HepG2 (cell line): ENCODE measurements around the gene SYNGR2. TPM values are rescaled to one million over a fixed set of nuclear protein-coding genes. Genes with fewer than 3 reads are reported as not detected.

Experiments
- CBX2 ChIP-seq, 2 experiments: fragments of 200-600 bp in 1 of 2; sonication (generic); formaldehyde crosslinking in 1 of 2; IDR thresholded peaks; 2 replicates each; pipeline versions ENCODE4 v1.7.0 to v1.8.1; 2018 to 2022; ENCODE audit warnings: low read depth in 2 of 2, low read length in 1 of 2, mild to moderate bottlenecking in 1 of 2, missing genetic modification reagents in 1 of 2
- FOXA1 ChIP-seq, 2 experiments: fragments of 450-650 bp in 1 of 2; sonication (generic) in 1 of 2; formaldehyde crosslinking in 1 of 2; IDR thresholded peaks; 2 replicates each; pipeline versions ENCODE4 v1.4.0 to v1.6.1; 2016 to 2020; ENCODE audit warnings: missing genetic modification reagents in 1 of 2
- HDAC1 ChIP-seq: sonication (generic); formaldehyde crosslinking; IDR thresholded peaks from 2 replicates; pipeline ENCODE4 v1.5.1; 2020; ENCODE audit warnings: mild to moderate bottlenecking, missing genetic modification reagents
- HNRNPH1 ChIP-seq: fragments of 200-400 bp; formaldehyde crosslinking; optimal IDR thresholded peaks from 2 replicates; pipeline ENCODE3; 2017; ENCODE audit warnings: mild to moderate bottlenecking, low read depth, low read length
- KDM2A ChIP-seq: sonication (generic); formaldehyde crosslinking; IDR thresholded peaks from 2 replicates; pipeline ENCODE4 v1.4.0; 2020; ENCODE audit warnings: low read depth, missing genetic modification reagents, borderline replicate concordance
- KLF9 ChIP-seq: IDR thresholded peaks from 2 replicates; pipeline ENCODE4 v1.6.1; 2016; ENCODE audit warnings: low read depth
- SCMH1 ChIP-seq: sonication (generic); formaldehyde crosslinking; IDR thresholded peaks from 2 replicates; pipeline ENCODE4 v1.9.0; 2021; ENCODE audit warnings: missing genetic modification reagents, mild to moderate bottlenecking, borderline replicate concordance
- SKI ChIP-seq: fragments of 450-650 bp; IDR thresholded peaks from one replicate; pipeline ENCODE4 v1.6.1; 2018; ENCODE audit warnings: mild to moderate bottlenecking; ENCODE audit not compliant: partially characterized antibody
- TGIF2 ChIP-seq: IDR thresholded peaks from 2 replicates; pipeline ENCODE4 v1.6.1; 2016; ENCODE audit warnings: control low read depth, missing compliant biosample characterization
- ZC3H13 ChIP-seq: sonication (generic); formaldehyde crosslinking; IDR thresholded peaks from 2 replicates; pipeline ENCODE4 v1.8.1; 2023; ENCODE audit warnings: mild to moderate bottlenecking, missing genetic modification reagents, moderate library complexity
- ZNF136 ChIP-seq: sonication (generic); formaldehyde crosslinking; IDR thresholded peaks from 2 replicates; pipeline ENCODE4 v1.8.1; 2022; ENCODE audit warnings: low read depth, mild to moderate bottlenecking, moderate library complexity, missing genetic modification reagents
- ZNF205 ChIP-seq: IDR thresholded peaks from 2 replicates; pipeline ENCODE4 v1.6.1; 2018; ENCODE audit warnings: missing biosample characterization, missing genetic modification reagents
- ZNF605 ChIP-seq: sonication (generic); formaldehyde crosslinking; IDR thresholded peaks from 2 replicates; pipeline ENCODE4 v1.8.0; 2022; ENCODE audit warnings: mild to moderate bottlenecking, missing genetic modification reagents
- ZNF615 ChIP-seq: sonication (generic); formaldehyde crosslinking; IDR thresholded peaks from 2 replicates; pipeline ENCODE4 v1.5.0; 2020; ENCODE audit warnings: mild to moderate bottlenecking, missing genetic modification reagents, borderline replicate concordance
- ZSCAN12 ChIP-seq: sonication (generic); formaldehyde crosslinking; IDR thresholded peaks from 2 replicates; pipeline ENCODE4 v1.9.0; 2021; ENCODE audit warnings: mild to moderate bottlenecking, missing genetic modification reagents
- polyA plus RNA-seq, 8 experiments: library from polyadenylated mRNA; depleted of rRNA in 3 of 8; stranded (reverse) in 7 of 8; unstranded in 1 of 8; fragments of >200 nt; fragmentation: Illumina TruSeq in 4 of 8; extraction: Trizol in 4 of 8; gene quantifications; 2 replicates each; pipeline versions ENCODE4 v1.2.1 to v1.2.3, GENCODE V29; 2011 to 2016; ENCODE audit warnings: low read depth in 4 of 8, missing spikeins in 1 of 8, mixed read lengths in 1 of 8; ENCODE audit not compliant: insufficient read depth in 1 of 8
- total RNA-seq, 5 experiments: library from RNA; depleted of rRNA; stranded (reverse); fragments of >200 nt; fragmentation: Illumina TruSeq; extraction: Trizol; gene quantifications; 2 replicates each; pipeline ENCODE4 v1.2.3, GENCODE V29; 2016; ENCODE audit warnings: low read depth in 1 of 5
- TF ChIP-seq, protein P1 (sequence below): sonication (generic); formaldehyde crosslinking; IDR thresholded peaks from 2 replicates; pipeline ENCODE4 v1.4.0; 2020; ENCODE audit warnings: low read depth, mild to moderate bottlenecking, missing genetic modification reagents
- TF ChIP-seq, protein P2 (sequence below): sonication (generic); formaldehyde crosslinking; IDR thresholded peaks from 2 replicates; pipeline ENCODE4 v1.5.0; 2020; ENCODE audit warnings: missing genetic modification reagents
- TF ChIP-seq, protein P3 (sequence below): sonication (generic); formaldehyde crosslinking; IDR thresholded peaks from 2 replicates; pipeline ENCODE4 v1.8.0; 2022; ENCODE audit warnings: mild to moderate bottlenecking, missing genetic modification reagents
- TF ChIP-seq, protein P4 (sequence below), 2 experiments: sonication (generic) in 1 of 2; formaldehyde crosslinking in 1 of 2; IDR thresholded peaks; 2 replicates each; pipeline versions ENCODE4 v1.6.1 to v1.9.0; 2014 to 2022; ENCODE audit warnings: antibody characterized with exemption in 1 of 2, borderline replicate concordance in 1 of 2, inconsistent platforms in 1 of 2, low read depth in 1 of 2, missing genetic modification reagents in 1 of 2

Gene SYNGR2
- total and polyA plus RNA-seq, 2 of the 13 experiments (the other 11 are each of a cell fraction or from before 2014, with no cell fraction given): 46.7 to 170 TPM

DNA sequence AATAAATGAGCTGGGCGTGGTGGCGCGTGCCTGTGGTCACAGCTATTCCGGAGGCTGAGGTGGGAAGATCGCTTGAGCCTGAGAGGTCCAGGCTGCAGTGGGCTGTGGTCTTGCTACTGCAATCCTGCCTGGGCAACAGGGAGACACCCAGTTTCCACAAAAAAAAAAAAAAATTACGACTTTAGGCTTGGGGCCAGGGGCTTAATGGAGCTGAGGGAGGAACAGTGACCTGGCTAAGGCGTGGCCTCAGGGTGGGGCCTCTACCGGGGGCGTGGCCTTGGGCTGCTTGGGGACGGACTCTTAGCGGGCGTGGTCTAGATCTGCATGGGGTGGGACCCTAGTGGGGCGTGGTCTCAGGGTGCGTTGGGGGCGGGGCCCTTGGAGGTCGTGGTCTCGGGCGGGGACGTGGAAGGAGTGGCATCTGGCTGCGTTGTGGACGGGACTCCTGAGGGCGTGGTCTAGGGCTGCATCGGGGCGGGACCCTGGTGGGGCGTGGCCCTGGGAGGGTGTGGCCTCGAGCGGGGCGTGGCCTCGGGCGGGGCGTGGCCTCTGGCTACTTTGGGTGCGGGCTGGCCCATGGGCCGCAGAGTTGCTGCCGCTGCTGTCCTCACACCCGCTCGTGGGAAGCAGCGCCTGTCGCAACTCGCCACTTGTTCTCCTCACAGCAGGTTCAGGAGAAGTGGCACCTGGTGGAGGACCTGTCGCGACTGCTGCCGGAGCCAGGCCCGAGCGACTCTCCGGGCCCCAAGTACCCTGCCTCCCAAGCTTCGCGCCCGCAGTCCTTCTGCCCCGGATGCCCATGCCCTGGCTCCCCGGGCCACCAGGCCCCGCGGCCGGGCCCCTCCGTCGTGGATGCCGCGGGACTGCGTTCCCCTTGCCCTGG is 28.0 kb upstream of the SYNGR2 start (continued):
- TF ChIP-seq, protein P1, sequence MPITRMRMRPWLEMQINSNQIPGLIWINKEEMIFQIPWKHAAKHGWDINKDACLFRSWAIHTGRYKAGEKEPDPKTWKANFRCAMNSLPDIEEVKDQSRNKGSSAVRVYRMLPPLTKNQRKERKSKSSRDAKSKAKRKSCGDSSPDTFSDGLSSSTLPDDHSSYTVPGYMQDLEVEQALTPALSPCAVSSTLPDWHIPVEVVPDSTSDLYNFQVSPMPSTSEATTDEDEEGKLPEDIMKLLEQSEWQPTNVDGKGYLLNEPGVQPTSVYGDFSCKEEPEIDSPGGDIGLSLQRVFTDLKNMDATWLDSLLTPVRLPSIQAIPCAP (CRISPR knock-in tag): no peak
- TF ChIP-seq, protein P2, sequence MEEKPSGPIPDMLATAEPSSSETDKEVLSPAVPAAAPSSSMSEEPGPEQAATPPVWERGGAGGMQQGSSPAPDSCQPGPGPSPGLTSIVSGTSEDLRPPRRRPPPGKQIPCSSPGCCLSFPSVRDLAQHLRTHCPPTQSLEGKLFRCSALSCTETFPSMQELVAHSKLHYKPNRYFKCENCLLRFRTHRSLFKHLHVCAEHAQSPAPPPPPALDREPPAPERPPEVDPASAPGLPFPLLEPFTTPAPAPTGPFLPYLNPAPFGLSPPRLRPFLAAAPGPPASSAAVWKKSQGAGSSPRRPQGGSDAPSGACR: peak; percentile 79; the same call in 1 of the 2 replicates
- TF ChIP-seq TGIF2 (CRISPR knock-in tag) (no peak), CBX2 (IDR thresholded peaks at IDR 0.05; ENCODE audit: low read depth, low read length) (no peak), CBX2 (CRISPR knock-in tag; IDR thresholded peaks at IDR 0.05; ENCODE audit: low read depth) (peak; percentile 85), ZNF136 (CRISPR knock-in tag) (no peak), HNRNPH1 (no peak), ZNF615 (no peak), ZNF205 (CRISPR knock-in tag) (no peak), SCMH1 (CRISPR knock-in tag) (no peak), ZSCAN12 (CRISPR knock-in tag) (no peak), ZC3H13 (CRISPR knock-in tag) (no peak), KDM2A (no peak; the same call in 1 of the 2 replicates), KLF9 (CRISPR knock-in tag) (no peak), ZNF605 (CRISPR knock-in tag) (peak; percentile 58), SKI (peak; percentile 25), FOXA1 (IDR thresholded peaks at IDR 0.05) (no peak), FOXA1 (CRISPR knock-in tag; IDR thresholded peaks at IDR 0.05) (no peak), HDAC1 (peak; percentile 51; the same call in 1 of the 2 replicates)
- TF ChIP-seq, protein P3, sequence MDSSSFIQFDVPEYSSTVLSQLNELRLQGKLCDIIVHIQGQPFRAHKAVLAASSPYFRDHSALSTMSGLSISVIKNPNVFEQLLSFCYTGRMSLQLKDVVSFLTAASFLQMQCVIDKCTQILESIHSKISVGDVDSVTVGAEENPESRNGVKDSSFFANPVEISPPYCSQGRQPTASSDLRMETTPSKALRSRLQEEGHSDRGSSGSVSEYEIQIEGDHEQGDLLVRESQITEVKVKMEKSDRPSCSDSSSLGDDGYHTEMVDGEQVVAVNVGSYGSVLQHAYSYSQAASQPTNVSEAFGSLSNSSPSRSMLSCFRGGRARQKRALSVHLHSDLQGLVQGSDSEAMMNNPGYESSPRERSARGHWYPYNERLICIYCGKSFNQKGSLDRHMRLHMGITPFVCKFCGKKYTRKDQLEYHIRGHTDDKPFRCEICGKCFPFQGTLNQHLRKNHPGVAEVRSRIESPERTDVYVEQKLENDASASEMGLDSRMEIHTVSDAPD (CRISPR knock-in tag): no peak
- TF ChIP-seq, protein P4, sequence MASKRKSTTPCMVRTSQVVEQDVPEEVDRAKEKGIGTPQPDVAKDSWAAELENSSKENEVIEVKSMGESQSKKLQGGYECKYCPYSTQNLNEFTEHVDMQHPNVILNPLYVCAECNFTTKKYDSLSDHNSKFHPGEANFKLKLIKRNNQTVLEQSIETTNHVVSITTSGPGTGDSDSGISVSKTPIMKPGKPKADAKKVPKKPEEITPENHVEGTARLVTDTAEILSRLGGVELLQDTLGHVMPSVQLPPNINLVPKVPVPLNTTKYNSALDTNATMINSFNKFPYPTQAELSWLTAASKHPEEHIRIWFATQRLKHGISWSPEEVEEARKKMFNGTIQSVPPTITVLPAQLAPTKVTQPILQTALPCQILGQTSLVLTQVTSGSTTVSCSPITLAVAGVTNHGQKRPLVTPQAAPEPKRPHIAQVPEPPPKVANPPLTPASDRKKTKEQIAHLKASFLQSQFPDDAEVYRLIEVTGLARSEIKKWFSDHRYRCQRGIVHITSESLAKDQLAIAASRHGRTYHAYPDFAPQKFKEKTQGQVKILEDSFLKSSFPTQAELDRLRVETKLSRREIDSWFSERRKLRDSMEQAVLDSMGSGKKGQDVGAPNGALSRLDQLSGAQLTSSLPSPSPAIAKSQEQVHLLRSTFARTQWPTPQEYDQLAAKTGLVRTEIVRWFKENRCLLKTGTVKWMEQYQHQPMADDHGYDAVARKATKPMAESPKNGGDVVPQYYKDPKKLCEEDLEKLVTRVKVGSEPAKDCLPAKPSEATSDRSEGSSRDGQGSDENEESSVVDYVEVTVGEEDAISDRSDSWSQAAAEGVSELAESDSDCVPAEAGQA (IDR thresholded peaks at IDR 0.05; ENCODE audit: low read depth): no peak
- TF ChIP-seq, protein P4 (CRISPR knock-in tag; IDR thresholded peaks at IDR 0.05; ENCODE audit: borderline replicate concordance): no peak
